HG03103 (cell line): ENCODE results near the gene ARID3A.
"Not testable (repeated sequence)": the region's sequence is repeated elsewhere in the genome, so short reads cannot be mapped to it uniquely, and the experiment has no call there.

Experiments
- ATAC-seq: cut with Tn5 transposase; IDR thresholded peaks from one replicate; pipeline ENCODE4 v1.9.1; 2021; ENCODE audit warnings: low read depth; ENCODE audit not compliant: unreplicated experiment

The ARID3A gene

DNA sequence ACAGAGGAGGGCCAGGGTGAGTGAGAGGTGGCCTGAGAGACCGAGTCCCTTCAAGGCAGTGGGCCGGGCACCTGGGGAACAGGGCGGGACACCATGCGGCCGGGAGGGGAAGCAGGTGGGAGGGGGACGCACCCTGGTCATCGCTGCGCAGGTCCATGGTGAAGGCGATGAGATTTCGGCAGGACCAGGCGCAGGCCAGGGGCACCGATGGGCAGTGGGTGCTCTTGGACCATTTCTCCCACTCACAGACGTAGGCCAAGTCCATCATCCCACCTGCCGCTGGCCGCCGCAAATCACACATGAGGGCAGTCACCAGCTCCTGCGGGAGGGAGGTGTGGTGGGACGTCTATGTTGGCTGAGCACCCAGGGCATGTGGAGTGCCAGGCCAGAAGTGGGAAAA, 35.0 kb upstream of the ARID3A start:
- no peak for ATAC-seq

DNA sequence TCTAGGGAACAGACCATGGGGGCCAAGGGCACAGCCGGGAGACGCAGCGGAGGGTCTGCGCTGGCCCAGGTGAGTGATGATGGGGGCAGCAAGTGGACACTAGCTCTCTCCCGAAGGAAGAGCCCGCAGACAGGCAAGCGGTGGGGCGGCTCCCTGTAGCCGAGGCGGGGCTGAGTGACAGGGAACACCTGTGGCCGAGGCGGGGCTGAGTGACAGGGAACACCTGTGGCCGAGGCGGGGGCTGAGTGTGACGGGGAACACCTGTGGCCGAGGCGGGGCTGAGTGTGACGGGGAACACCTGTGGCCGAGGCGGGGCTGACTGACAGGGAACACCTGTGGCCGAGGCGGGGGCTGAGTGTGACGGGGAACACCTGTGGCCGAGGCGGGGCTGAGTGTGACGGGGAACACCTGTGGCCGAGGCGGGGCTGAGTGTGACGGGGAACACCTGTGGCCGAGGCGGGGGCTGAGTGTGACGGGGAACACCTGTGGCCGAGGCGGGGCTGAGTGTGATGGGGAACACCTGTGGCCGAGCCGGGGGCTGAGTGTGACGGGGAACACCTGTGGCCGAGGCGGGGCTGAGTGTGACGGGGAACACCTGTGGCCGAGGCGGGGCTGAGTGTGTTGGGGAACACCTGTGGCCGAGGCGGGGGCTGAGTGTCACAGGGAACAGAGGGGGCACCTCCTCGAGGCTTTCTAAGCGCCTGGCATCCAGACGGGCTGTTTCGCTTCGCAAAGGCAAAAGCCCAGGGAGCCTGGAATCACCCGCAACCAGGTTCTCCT, 34.2 kb upstream of the ARID3A start:
- ATAC-seq, result not testable (repeated sequence)

DNA sequence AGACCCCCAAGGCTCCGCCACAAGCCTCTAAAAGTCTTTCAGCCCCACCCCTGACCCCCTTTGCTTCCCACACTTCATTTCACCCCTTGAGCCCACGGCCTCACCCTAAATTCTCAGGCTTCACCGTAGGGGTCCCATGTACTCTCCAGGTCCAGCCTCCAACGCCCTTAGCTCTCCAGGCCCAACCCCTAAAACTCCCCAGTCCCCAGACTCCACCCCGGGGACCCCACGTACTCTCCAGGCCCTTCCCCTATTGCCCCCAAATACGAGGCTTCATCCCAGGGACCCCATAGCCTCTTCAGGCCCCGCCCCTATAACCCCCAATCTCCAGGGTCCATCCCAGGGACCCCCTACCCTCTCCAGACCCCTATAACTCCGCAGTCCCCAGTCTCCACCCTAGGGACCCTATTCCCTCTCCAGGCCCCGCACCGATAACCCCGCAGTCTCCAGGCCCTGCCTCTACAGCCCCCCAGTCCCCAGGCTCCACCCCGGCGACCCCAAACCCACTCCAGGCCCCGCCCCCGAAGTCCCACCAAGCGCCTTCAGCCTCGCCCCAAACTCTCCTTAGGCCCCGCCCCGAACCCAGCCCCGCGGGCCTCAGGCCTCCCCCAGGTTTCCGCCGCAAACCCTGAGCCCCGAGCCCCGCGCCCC, 33.5 kb upstream of the ARID3A start:
- ATAC-seq, result no peak

DNA sequence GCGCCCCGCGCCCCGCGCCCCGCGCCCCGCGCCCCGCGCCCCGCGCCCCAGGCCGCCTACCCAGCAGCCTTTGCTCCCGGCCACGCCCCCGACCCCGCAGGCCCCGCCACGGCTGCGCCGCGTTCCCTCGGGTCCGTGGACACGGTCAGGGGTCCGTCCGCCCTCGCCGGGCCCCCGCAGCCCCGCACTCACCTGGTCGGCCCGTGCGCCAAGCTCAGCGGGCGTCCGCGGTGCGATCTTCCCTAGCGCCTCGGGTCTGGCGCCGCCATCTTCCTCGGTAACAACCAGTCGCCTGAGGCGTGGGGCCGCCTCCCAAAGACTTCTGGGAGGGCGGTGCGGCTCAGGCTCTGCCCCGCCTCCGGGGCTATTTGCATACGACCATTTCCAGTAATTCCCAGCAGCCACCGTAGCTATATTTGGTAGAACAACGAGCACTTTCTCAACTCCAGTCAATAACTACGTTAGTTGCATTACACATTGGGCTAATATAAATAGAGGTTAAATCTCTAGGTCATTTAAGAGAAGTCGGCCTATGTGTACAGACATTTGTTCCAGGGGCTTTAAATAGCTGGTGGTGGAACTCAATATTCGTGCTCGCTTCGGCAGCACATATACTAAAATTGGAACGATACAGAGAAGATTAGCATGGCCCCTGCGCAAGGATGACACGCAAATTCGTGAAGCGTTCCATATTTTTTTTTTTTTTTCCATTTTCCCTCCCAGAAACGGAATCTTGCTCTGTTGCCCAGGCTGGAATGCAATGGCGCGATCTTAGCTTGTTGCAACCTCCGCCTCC, 32.7 kb upstream of the ARID3A start, which contains the start of the genes MED16 and RNU6-9:
MED16 (minus strand) TSS at position 294 of the 796 bp plus-strand sequence. CDS start 2,056 bp downstream, outside the sequence.
RNU6-9 (plus strand) TSS at position 591 of the 796 bp plus-strand sequence.
- ATAC-seq, result peak; percentile 62

DNA sequence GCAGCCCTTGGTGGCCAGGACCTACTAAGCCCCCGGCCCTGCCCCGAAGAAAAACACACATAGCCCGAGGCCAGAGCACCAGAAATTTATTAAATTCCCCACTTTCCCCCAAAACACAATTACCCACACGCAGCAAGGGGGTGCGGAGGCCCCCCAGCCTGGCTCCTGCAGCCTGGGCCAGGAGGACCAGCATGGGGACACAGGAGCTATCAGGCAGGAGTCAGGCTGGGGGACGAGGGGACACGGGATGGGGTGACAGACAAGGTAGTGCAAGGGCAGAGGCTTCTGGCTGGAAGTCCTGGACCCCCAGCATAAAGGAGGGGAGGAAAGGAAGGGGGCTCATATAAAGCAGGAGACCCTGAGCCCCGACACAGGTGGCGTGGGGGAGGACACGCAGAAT, 29.4 kb upstream of the ARID3A start:
- ATAC-seq, result no peak

DNA sequence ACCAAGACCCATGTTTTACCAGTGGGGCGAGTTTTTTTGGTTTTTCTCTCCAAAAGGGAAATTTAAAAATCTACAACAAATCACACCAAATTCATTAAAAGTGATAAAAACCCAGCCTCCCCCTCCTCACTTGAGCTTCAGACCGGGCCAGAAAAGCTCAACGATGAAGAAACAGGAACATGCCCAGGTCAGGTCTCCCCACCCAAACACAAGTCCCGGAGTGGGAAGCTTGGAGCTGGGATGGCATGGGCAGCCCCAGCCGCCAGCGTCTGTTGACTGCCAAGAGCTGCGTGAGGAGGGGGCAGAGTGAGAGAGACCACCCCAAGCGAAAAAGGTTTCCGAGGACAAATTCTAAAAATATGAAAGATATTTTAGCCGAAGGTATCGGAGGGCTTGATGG, 28.8 kb upstream of the ARID3A start:
- no peak for ATAC-seq

DNA sequence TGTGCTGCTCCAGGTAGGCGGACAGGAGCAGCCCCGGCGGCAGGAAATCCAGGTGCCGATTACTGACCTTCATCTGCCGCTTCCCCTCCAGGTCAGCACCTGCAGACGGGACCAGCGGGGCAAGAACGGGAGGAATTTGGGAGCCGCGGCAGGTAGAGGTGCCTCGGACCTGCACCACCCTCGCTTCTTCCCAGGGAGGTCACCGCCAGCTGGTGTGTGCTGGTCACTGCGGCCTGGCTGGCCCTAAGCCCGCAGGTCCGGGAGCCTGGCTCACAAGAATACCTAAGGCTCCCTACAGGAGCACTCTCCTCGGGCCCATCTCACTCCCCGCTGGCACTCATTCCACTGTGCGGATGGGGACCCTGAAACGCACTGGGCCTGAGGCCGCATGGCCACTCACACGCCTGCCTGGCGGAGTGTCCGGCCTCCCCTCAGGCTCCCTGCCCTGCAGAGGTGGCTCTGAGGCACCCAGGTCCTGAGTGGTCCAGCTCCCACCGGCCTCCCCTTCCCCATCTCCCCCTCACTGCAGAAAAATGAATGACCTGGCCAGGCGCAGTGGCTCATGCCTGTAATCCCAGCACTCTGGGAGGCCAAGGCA, 28.3 kb upstream of the ARID3A start:
- ATAC-seq, result no peak

DNA sequence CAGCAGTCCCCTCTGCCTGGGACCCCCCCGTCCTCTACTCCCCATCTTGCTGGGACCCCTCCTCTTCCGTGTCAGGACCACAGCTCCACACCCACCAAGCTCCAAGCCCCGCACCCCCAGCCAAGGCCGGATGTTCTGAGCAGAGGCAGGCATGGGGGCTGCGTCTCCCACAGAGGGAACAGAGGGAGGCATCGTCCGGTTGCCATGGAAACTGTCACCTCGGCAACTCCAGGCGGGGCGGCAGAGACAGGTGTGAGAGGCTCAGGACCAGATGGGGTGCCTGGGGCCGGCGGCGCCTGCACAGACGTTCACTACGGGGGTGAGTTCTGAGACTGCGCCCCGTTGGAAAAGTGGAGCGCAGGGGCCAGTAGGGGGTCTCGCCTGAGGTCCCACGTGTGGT, 27.2 kb upstream of the ARID3A start:
- no peak for ATAC-seq

DNA sequence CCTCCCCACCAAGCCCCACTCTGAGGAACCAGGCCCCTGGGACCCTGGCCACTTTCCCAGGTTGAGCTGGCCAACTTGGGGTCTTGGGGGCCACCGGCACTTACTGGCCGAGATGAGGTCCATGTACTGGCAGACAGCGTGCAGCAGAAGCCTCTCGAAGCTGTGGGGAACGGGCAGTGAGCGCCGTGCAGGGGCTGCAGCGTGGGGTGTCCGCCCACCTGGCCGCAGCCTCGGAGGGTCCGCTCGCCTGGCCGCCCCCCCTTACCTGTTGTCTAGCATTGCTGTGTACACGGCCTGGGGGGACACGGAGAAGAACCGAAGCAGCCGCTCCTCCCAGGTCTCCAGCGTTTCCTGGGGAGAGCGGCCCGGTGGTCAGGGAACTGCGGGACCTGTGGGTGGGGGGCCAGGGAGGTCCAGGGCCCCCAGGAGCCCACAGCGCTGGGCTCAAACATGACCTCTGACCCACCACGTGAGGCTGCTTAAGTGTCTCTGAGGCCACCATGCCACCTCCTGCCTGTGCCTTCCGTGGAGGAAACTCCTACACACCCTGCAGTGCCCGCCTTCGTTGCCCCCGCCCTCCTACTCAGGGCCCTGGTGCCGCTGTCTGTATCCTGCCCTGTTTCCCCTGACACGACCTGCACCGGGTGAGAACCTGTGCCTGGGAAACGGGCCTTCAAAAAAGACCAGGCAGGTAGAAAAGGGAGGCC, 26.3 kb upstream of the ARID3A start:
- no peak for ATAC-seq

DNA sequence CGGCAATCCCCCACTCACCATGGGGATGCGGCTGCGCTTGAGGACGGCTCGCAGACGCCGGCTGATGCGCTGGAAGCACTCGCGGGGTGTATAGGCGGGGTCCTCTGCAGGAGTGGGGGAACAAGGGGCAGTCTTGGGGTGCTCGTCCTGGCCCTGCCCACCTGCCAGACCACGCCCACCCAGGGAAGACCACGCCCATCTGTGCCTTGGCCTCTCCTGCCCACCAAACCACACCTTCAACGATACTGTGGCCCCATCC, 25.9 kb upstream of the ARID3A start:
- ATAC-seq, result no peak

DNA sequence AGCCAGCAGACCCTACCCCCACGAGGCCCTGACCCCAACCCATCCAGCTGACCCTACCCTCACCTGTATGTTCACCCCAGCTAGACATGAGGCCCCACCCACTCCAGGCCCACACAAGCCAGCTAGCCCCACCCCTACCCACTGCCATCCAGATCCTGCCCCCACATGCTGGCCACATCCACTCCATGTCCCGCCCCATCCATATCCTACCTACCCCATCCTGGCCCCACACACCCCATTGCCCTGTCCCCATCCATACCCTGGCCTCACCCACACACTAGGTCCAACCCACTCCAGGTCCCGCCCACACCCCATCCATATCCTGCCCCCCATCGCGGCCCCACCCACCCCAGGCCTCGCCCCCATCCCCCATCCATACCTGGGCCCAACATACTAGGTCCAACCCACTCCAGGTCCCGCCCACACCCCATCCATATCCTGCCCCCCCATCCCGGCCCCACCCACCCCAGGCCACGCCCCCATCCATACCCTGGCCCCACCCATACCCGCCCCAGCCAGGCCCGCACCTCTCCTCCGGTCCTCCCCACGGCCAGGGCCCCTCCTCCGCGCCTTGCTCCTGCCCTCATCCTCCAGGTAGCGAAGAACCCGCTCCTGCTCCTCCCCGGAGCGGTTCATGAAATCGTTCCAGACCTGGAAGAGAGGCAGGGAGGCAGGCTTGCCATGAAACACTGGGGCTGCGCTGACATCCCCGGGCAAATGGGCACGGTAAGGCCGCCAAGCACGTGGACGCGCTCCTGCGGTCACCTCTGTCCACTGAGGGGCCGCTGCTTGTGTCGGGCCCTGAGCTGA, 25.3 kb upstream of the ARID3A start:
- no peak for ATAC-seq

DNA sequence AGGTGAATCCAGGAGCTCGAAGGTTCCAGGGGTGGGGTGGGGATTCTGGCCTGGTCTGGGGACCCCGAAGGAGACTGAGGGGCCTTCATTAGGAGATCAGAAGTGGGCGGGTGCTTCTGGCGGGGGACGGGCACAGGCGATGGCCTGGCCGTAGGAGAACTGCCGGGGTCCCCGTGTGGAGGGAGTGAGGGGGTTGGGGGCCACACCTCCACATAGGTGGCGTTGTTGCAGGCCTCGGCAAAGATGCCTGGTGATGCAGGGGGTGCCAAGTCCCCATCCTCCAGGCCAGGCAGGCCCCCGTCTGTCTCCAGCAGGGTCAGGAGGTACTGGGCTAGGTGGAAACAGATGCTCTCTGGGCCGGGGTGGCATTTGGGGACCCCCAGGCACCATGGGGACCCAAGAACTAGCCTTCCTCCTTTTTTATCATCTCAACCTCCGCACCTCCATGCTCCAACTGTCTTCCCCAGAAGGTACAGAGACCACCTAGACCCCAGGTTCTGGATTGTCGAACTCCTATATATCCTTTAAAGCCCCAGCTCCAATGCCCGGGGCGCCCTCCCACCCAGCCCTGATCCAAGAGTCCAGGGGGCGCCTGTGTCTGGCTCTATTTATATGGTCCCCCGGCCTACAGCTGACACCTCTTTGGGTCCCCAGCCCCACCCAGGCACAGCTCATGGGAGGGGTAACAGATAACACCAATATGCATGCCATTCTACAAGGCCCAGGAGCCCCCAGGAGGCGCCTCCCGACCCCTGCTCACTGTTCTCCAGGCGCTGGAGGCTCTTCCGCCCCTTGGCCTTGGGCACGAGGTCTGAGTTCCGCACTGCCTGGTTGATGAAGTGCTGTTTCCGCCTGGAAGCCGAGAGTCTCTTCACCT, 24.4 kb upstream of the ARID3A start:
- no peak for ATAC-seq

DNA sequence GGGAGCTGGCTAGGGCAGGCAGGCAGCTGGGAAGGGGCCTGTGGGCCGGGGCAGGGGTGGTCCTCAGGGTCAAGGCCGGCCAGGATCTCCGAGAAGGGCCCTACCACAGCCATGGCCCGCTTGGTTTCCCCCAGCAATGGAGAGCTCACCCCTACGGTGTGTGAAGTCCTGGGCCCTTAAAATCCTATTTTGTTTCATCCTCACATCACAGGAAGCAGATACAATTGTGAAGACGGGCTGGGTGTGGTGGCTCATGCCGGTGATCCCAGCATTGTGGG, 23.8 kb upstream of the ARID3A start:
- no peak for ATAC-seq

DNA sequence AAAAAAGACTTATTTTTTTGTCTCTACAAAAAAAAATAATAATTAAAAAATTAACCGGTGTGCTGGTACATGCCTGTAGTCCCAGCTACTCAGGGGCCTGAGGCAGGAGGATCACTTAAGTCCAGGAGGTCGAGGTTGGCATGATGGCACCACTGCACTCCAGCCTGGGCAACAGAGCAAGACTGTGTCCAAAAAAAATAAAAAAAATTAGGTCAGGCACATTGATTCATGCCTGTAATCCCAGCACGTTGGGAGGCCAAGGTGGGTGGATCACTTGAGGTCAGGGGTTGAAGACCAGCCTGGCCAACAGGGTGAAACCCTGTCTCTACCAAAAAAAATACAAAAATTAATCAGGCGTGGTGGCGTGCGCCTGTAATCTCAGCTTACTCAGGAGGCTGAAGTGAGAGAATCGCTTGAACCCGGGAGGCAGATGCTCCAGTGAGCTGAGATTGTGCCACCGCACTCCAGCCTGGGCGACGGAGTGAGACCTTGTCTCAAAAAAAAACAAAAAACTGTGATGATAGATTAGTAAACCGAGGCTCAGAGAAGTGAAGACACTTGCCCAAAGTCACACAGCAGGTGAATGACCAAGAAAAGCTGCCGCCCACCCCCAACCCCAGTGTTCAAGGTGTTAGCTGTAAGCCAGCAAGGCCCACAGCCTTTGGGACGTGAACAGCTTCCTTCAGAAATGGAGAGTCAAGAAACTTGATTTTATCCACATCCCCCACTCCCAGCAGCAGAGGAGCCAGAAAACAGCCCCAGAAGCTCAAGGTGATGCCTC, 23.2 kb upstream of the ARID3A start:
- no peak for ATAC-seq

DNA sequence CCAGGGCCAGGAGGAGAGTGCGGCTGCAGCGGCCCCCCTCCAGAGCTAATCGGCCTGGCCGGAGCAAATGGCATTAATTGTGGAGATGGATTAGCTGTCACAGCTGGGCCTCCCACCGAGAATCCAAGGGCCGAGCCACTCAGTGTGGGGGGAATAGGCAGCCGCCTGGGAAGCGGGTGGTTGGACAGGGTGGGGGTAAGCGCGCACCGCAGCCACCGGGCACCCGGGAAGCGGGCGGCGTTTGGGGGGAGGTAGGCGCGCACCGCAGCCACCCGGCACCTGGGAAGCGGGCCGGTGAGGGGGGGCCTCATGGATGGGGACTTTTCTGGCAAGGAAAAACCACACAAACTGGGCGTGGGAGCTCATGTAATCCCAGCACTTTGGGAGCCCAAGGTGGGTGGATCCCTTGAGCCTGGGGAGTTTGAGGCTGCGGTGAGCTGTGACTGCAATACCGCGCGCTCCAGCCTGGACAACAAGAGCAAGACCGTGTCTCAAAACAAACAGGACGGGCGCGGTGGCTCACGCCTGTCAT, 22.5 kb upstream of the ARID3A start:
- ATAC-seq, result no peak

DNA sequence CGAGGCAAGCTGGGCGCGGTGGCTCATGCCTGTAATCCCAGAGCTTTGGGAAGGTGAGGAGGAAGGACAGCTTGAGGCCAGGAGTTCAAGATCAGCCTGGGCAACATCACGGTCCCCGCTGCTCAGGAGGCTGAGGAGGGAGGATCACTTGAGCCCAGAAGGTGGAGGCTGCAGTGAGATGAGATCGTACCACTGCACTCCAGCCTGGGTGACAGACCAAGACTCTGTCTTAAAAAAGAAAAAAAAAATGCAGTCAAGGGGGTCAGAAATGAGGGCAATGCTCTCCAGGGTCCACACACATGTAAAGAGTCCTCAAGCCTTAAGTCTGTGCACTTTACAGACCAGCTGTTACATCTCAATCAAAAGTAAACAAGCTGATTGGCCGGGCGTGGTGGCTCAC, 21.3 kb upstream of the ARID3A start:
- ATAC-seq, result no peak

DNA sequence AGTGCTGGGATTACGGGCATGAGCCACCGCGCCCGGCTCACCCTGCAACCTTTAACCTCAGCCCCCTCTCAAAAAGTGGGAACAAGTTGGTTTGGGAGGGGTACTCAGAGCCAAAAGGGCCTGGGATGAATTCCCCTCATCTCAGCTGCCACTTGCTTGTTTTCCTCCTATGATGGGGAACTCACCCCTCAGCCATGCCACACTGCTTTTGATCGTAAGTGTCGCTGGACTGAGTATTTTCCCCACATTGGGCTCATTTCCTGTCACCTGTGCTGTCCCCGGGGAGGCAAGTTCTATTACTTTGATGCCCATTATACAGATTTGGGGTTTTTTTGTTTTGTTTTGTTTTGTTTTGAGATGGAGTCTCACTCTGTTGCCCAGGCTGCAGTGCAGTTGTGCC, 19.4 kb upstream of the ARID3A start:
- ATAC-seq, result no peak
